ENCODE measurements around the gene FBN2. TPM values are rescaled to one million over a fixed set of nuclear protein-coding genes. Genes with fewer than 3 reads are reported as not detected.

FBN2 gene
- total RNA-seq, 1 donor from 2014 or later = 0.11 TPM

DNA sequence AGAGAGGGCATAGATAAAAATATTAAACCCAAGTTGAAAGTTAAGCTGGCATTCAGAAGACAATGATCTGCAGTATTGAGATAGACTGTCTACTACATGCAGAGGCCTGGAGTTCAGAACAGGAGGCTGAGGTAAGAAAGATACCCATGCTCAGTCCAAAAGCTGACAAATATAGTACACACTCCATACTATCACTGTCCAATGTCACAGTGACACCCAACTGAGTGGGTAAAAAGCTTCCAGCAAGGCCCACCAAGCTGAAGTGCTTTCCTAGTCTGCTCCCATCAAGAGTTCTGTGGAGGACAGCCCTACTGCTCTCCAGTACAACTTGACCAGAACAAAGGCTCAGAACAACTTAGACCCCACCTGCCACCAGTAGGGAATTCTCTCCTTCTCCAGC is 329.6 kb downstream of the FBN2 start:
- intact Hi-C loops (cut with DNase I) = no loop called here
- no peak for DNase-seq (ENCODE audit: low spot score in 2 of 2)
- TF ChIP-seq, protein P1, sequence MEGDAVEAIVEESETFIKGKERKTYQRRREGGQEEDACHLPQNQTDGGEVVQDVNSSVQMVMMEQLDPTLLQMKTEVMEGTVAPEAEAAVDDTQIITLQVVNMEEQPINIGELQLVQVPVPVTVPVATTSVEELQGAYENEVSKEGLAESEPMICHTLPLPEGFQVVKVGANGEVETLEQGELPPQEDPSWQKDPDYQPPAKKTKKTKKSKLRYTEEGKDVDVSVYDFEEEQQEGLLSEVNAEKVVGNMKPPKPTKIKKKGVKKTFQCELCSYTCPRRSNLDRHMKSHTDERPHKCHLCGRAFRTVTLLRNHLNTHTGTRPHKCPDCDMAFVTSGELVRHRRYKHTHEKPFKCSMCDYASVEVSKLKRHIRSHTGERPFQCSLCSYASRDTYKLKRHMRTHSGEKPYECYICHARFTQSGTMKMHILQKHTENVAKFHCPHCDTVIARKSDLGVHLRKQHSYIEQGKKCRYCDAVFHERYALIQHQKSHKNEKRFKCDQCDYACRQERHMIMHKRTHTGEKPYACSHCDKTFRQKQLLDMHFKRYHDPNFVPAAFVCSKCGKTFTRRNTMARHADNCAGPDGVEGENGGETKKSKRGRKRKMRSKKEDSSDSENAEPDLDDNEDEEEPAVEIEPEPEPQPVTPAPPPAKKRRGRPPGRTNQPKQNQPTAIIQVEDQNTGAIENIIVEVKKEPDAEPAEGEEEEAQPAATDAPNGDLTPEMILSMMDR (IDR thresholded peaks at IDR 0.05) = no peak
- peaks cover 1% of the 10 kb centered on the region for H3K27me3 ChIP-seq
- H3K36me3 ChIP-seq = no peaks in the 10 kb centered on the region
- no peak overlapping the region for H3K27ac ChIP-seq
- H3K4me1 ChIP-seq = no peaks in the 10 kb centered on the region
- H3K9me3 ChIP-seq = no peaks in the 10 kb centered on the region
- no peak overlapping the region for H3K4me3 ChIP-seq

All from ascending aorta (tissue), 2 donors.